Transverse colon (tissue), 4 donors: ENCODE data around the gene DZIP3.

Experiments
- CTCF ChIP-seq, 5 experiments: fragments of 200-600 bp in 3 of 5; fragments of 450-650 bp in 2 of 5; sonication (generic) in 3 of 5; IDR thresholded peaks; 1 replicate in 2 of 5; 2 replicates in 3 of 5; pipeline ENCODE4 v1.5.1; 2016 to 2017; ENCODE audit warnings: antibody characterized with exemption in 5 of 5, inconsistent platforms in 3 of 5, mild to moderate bottlenecking in 2 of 5, moderate library complexity in 1 of 5
- EP300 ChIP-seq: sonication (generic); formaldehyde crosslinking; IDR thresholded peaks from one replicate; pipeline ENCODE4 v1.6.1; 2017; ENCODE audit warnings: antibody characterized with exemption, low read depth
- POLR2AphosphoS5 ChIP-seq, 3 donors: sonication (generic); formaldehyde crosslinking; IDR thresholded peaks; one replicate each; pipeline ENCODE4 v1.6.1; 2016; ENCODE audit warnings: antibody characterized with exemption in 3 of 3

DNA sequence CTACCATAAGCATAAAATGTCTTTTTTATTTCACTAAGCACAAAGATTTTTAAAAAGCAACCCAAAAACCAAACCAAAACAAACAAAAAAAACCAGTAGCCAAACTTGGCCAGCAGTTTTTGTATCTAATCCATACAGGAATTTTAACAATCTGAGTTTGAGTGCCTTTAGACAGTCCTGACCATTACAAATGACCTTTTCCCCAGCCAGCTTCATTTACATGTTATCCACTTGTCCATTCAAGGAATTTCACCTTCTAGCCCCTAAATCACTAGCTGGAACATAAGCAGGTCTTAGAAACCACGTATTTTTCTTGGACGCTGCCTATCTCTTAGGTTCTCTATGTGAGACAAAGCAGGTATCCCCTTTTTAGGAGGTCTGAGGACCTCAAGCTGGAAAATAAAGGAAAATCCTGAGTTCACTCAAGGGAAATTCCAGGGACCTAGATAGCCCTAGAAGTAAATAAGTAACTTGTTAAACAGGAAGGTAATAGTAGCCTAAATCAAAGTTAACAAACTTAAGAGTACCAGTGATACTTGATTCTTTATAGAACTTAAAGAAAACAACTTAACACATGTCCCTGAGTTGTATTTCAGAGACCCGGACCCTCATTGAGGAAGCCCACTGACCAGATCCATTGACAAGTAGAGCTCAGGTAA, 34.5 kb upstream of the DZIP3 start:
- TF ChIP-seq CTCF (IDR thresholded peaks at IDR 0.05) (no peak), POLR2AphosphoS5 (IDR thresholded peaks at IDR 0.05) (no peak), EP300 (no peak)
